NCI-H69 (cell line): ENCODE data around the gene F2RL1.
A peak's percentile ranks its signal among the peaks of the same experiment; 100 is the strongest.
"Not testable (repeated sequence)": the region's sequence is repeated elsewhere in the genome, so short reads cannot be mapped to it uniquely, and the experiment has no call there.

Source experiments
- DNase-seq: peaks from one replicate; lab custom pipeline; 2025; lab: John Stamatoyannopoulos, UW

Gene F2RL1, protein sequence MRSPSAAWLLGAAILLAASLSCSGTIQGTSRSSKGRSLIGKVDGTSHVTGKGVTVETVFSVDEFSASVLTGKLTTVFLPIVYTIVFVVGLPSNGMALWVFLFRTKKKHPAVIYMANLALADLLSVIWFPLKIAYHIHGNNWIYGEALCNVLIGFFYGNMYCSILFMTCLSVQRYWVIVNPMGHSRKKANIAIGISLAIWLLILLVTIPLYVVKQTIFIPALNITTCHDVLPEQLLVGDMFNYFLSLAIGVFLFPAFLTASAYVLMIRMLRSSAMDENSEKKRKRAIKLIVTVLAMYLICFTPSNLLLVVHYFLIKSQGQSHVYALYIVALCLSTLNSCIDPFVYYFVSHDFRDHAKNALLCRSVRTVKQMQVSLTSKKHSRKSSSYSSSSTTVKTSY

GRCh38 chr5:76818844-76819831 lies at the start of gene F2RL1:
TSS of gene F2RL1 (plus strand) at chr5:76819030. CDS start at chr5:76819183, 153 bp downstream.
- peak; percentile 95 for DNase-seq

DNA sequence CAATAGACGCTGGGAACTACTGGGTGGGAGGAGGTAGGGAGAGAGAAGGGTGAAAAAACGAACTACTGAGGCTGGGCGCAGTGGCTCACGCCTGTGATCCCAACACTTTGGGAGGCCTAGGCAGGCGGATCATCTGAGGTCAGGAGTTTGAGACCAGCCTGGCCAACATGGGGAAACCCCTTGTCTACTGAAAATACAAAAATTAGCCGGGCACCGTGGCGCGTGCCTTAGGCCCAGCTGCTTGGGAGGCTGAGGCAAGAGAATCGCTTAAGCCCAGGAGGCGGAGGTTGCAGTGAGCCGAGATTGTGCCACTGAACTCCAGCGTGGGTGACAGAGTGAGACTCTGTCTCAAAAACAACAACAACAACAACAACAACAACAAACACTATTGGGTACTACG lies 47.8 kb upstream of the F2RL1 start:
- DNase-seq = not testable (repeated sequence)

DNA sequence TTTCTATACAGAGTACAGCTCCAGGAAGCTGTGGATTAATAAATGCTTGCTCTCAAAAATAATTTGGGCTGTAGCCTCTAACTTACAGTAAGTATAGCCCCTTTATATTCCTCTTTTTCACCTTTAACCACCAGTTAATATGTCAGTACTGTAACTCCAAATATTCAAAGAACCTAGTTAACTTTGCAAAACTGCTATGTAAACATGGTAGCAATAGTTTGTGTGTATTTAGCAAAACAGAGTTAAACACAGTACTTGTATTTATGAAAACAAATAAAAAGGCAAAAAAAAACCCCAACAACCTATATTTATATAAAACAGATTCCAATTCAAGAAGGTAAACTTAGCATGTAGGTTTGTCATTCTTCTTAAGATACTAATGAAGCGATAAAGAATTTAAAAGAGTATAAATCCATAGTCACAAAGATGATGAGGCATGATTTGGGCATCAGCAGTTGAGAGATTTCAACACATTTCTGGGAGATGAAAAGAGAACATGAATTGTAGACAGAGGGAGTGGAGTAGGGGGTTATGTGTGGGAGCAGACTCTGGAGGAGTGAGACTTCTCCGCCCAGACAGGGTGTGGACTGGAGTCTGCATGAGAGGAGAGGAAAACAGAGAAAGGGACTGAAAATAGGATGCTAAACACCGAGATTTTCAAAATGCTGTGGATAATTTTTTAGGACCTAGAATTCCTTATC lies 47.0 kb upstream of the F2RL1 start:
- no peak for DNase-seq

DNA sequence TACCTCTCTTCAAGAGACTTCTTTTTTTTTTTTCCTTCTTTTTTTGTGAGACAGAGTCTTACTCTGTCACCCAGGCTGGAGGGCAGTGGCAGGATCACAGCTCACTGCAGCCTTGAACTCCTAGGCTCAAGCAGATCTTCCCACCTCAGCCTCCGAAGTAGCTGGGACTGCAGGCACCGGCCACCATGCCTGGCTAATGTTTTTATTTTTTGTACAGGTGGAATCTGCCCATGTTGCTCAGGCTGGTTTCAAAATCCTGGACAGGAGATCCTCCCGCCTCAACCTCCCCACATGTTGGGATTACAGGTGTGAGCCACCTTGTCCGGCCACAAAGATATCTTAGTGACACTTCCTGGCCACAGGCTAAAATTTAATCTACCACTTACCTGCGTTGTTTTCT lies 42.9 kb upstream of the F2RL1 start:
- DNase-seq = no peak

- no peak for DNase-seq
Measured at GRCh38 chr5:76776391-76776790, 42.4 kb upstream of the F2RL1 start.

DNA sequence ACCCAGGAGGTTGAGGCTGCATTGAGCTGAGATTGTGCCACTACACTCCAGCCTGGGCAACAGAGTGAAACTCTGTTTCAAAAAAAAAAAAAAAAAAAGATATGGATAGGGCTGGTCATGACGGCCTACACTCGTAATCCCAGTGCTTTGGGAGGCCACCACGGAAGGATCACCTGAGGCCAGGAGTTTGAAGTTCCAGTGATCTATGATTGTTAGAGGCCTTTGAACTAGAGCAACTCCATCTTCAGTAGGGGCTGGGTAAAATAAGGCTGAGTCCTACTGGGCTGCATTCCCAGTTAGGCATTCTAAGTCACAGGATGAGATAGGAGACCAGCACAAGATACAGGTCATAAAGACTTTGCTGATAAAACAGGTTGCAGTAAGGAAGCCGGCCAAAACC lies 38.2 kb upstream of the F2RL1 start:
- not testable (repeated sequence) for DNase-seq

DNA sequence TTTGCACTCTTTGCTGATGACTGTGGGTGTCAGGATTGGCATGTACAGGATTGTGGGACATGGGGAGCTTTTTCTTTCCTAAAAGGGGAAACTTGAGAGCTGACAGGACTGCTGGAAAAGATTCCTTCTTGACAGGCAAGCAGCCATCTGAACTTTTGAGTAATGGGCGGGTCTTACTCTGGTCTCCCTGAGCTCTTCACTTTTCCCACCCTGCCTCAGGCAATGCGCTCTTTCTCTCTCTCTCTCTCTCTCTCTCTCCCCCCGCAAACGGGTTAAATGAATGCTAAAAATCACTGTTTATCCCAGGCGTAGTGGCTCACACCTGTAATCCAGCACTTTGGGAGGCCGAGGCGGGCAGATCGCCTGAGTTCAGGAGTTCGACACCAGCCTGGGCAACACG lies 37.1 kb upstream of the F2RL1 start:
- DNase-seq = no peak

DNA sequence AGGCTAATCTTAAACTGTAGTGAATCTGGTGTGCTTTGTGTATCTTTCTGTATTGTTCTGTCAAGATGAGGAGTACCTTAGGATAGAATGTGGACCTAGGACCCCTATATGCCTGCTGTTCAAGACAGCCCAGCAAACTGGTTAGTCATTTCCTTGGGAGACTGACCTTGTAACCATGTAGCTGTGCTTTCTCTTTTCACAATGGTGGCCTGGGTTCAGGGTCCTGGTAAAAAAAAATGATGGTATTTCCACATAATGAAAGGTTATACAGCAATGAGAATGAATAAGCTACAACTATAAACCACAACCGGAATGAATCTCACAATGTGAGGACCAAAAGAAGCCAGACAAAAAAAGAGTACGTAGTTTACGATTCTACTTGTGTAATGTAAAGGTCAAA lies 36.4 kb upstream of the F2RL1 start:
- DNase-seq = no peak

DNA sequence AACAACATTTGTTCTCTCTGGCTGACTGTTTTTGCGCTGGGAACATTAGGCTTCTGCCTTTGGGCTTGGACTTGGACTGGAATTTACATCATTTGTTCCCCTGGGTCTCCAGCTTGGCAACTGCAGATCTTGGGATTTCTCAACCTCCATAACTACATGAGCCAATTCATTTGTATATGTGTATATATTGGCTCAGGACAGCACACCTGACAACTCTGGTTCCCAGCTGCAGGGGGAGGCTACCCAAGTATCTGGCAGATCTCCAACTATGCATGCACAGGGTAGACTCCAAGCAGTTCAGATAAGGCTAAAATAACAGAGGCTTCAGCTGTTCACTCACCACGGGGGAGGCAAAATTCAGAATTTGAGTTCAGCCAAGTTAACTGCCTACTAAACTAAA lies 31.6 kb upstream of the F2RL1 start:
- DNase-seq = peak; percentile 44

DNA sequence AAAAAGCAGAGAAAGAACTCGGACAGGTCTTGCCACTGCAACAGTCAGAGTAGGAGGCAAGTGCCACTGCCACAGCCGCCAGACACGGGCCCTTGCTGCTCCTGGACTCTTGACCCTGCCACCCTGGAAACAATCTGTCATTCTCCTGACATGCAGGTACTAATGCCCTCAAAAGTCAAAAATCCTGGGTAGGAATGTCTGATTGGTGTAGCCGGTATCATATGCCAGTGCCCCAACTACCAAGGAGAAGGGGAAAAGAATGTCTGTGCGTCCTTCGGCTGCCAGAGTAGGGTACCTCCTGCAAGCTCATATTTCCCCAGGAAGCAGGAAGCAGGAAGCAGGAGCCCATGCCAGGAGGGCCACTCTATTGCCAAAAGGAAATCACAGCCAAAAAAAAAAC lies 30.5 kb upstream of the F2RL1 start:
- DNase-seq = no peak

GRCh38 chr5:76789275-76789674 lies 29.6 kb upstream of the F2RL1 start:
- DNase-seq = not testable (repeated sequence)

DNA sequence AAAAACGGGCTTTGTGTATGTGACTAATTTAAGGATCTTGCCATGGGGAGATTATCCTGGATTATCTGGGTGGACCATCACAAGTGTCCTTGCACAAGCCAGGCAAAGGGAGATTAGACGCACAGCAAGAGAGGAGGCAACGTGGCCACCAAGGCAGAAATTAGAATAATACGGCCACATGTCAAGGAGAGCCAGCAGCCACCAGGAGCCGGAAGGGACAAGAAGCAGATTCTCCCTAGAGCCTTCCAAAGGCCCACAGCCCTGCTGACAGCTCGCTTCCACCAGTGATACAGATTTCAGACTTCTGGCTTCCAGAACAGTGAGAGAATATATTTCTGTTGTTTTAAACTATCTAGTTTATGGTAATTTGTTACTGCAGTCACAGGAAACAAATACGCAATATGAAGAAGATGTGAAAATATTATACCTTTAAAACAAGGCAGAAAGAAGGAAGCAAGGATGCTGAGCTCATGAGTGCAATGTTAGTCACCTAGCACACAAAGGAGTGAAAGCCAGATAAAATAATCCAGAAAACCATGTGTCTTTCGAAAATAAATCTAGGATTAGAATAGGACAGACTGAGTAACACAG lies 28.7 kb upstream of the F2RL1 start:
- DNase-seq = no peak

GRCh38 chr5:76790632-76791290 lies 28.1 kb upstream of the F2RL1 start:
- peak; percentile 35 for DNase-seq

GRCh38 chr5:76791461-76791860 lies 27.4 kb upstream of the F2RL1 start:
- no peak for DNase-seq

- no peak for DNase-seq
Measured at GRCh38 chr5:76794871-76795270, 24.0 kb upstream of the F2RL1 start.

- DNase-seq = no peak
Measured at GRCh38 chr5:76799588-76799987, 19.2 kb upstream of the F2RL1 start.

DNA sequence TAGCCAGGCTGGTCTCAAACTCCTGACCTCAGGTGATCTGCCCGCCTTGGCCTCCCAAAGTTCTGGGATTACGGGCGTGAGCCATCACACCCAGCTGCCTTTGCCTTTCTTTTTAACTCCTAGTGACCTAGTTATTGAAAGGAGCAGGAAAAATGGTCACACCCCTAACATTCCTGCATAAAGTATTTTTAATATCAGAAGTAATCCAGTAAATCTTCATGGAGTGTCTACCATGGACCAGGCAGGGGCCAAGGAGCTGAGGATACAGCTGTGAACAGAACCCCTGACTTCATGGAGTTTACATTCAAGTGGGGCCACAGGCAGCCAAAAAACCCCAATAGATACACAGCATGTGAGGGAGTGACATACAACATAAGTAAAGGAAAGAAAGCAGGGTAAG lies 18.3 kb upstream of the F2RL1 start:
- DNase-seq = no peak

DNA sequence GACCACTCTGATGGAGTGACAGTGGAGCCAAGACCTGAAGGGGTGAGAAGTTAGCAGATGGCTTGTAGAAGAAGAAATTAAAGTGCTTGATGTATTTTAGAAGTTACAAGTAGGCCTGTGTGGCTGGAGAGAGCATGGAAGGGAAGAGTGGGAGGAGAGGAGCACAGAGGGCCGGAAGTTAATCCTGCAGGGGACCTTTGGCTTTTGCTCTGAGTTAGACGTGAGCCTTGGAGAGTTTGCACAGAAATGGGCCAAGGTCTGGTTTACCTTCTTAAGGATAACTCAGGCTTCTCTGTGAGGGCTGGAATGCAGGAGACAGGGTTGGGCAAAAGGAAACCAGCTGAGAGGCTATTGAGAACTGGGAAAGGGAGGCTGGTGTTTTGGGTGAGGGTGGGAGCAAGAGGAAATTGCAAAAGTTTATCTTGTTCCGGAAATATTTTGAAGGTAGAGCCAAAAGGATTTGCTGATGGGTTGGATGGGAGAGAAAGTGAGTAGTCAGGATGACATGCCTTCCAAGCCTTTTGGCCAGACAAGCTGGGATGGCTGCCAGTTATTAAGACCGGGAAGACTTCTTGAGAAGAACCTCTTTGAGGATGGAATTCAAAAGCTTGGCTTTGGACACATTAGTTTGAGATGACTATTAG lies 17.5 kb upstream of the F2RL1 start:
- DNase-seq = no peak

DNA sequence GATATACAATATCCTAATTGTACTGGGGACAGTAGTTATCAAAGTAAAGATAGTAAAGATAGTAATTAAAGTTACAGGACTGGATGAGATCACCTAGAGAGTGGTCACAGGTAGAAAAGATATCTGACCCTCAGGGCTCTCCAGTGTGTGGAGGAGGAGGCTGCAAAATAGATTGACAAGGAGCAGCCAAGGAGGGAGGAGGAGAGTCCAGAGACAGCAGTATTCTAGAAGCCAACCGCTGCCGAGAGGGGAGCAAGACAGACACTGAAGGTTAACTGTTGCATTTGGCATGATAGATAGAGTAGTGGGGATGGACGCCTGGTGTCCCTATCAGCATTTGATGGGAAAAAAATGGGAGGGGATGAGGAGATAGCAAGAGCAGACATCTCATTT lies 17.0 kb upstream of the F2RL1 start:
- no peak for DNase-seq

DNA sequence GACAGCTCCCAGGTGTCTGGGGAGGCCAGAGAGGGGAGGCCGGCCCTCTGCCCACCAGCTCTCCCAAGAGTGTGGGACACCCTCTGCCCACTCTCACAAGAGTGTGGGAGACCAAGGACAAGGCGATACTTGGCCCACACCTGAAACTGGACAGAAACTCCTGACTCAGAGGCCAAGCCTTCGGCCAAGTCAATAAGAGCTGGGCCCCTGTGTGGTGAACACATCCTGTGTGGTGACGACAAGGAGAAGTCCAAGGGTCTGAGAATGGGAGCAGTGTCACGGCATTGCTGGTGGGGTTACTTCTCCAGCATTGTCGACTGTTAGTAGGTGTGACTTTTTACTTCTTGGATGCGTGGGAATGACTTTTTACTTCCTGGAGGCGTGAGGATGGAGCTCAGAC lies 14.6 kb upstream of the F2RL1 start:
- no peak for DNase-seq
